A549 (cell line): ENCODE data around the gene CHN1. TPM values are rescaled to one million over a fixed set of nuclear protein-coding genes. Genes with fewer than 3 reads are reported as not detected.

Source experiments
- ATAC-seq, 2 experiments: fragments of 200-7000 bp in 1 of 2; fragments of >200 bp in 1 of 2; cut with Nextera tagmentation in 1 of 2; cut with Tn5 transposase in 1 of 2; 3 replicates each; pipeline versions ENCODE4 v1.8.0 to v1.9.1; 2018 to 2020; ENCODE audit warnings: mild to moderate bottlenecking in 1 of 2, moderate library complexity in 1 of 2
- CTCF ChIA-PET: fragments of 300-600 bp; sonication (Branson Sonifier 250); formaldehyde crosslinking; extraction: SDS; loops from one replicate; lab custom pipeline; 2021; ENCODE audit warnings: antibody characterized with exemption, inconsistent platforms; lab: Yijun Ruan, JAX
- POLR2A ChIA-PET: fragments of 350-600 bp; formaldehyde crosslinking; extraction: SDS; loops from one replicate; lab custom pipeline; 2021; ENCODE audit warnings: antibody characterized with exemption, inconsistent platforms; lab: Yijun Ruan, JAX
- DNase-seq, 2 experiments: peaks; one replicate each; pipeline versions ENCODE4 v3.0.0 to v3.0.0-alpha.2; 2011 to 2016; ENCODE audit warnings: low read depth in 1 of 2, low spot score in 1 of 2
- FAIRE-seq: peaks from 2 replicates; lab custom pipeline; 2011; peaks lifted over from hg19 to GRCh38; lab: Jason Lieb, UNC
- H3K27ac ChIP-seq, 2 experiments: fragments of >200 bp; sonication (Bioruptor Twin); formaldehyde crosslinking; 3 replicates each; pipeline ENCODE4 v1.5.1; 2016 to 2017
- H3K4me1 ChIP-seq: fragments of >200 bp; sonication (Bioruptor Twin); formaldehyde crosslinking; 3 replicates; pipeline ENCODE4 v1.6.1; 2016
- H3K4me2 ChIP-seq: fragments of >200 bp; sonication (Bioruptor Twin); formaldehyde crosslinking; 3 replicates; pipeline ENCODE4 v1.6.1; 2016
- H3K4me3 ChIP-seq: fragments of >200 bp; sonication (Bioruptor Twin); formaldehyde crosslinking; 3 replicates; pipeline ENCODE4 v1.5.1; 2016
- H3K9me3 ChIP-seq: fragments of >200 bp; sonication (Bioruptor Twin); formaldehyde crosslinking; 3 replicates; pipeline ENCODE4 v1.6.1; 2016
- CBX2 ChIP-seq: fragments of 200-600 bp; sonication (generic); IDR thresholded peaks from 2 replicates; pipeline ENCODE4 v1.6.1; 2016; ENCODE audit warnings: low read depth, mild to moderate bottlenecking, borderline replicate concordance
- CHD2 ChIP-seq: fragments of 150-350 bp; IDR thresholded peaks from 2 replicates; pipeline ENCODE4 v1.6.1; 2014; ENCODE audit warnings: low read length; ENCODE audit not compliant: partially characterized antibody
- CTCF ChIP-seq: fragments of >200 bp; sonication (Bioruptor Twin); formaldehyde crosslinking; IDR thresholded peaks from 3 replicates; pipeline ENCODE4 v1.5.1; 2016
- EHF ChIP-seq: fragments of 250-450 bp; sonication (Bioruptor Pico); IDR thresholded peaks from 2 replicates; pipeline ENCODE4 v1.5.0; 2020; ENCODE audit warnings: mild to moderate bottlenecking
- FOSB ChIP-seq: fragments of 250-450 bp; sonication (Bioruptor Pico); IDR thresholded peaks from 2 replicates; pipeline ENCODE4 v1.5.0; 2020; ENCODE audit warnings: mild to moderate bottlenecking, moderate library complexity
- FOSL2 ChIP-seq, 2 experiments: fragments of 450-650 bp in 1 of 2; fragments of >200 bp in 1 of 2; sonication (Bioruptor Twin) in 1 of 2; formaldehyde crosslinking; IDR thresholded peaks; 2 replicates each; pipeline versions ENCODE4 v1.5.0 to v1.6.1; 2016 to 2020; ENCODE audit warnings: mild to moderate bottlenecking in 1 of 2, moderate library complexity in 1 of 2
- GATA3 ChIP-seq: IDR thresholded peaks from 2 replicates; pipeline ENCODE4 v1.6.1; 2012; ENCODE audit warnings: borderline replicate concordance
- HDAC2 ChIP-seq: fragments of 200-600 bp; sonication (generic); IDR thresholded peaks from 2 replicates; pipeline ENCODE4 v1.6.1; 2016
- JUNB ChIP-seq: fragments of >200 bp; sonication (Bioruptor Twin); formaldehyde crosslinking; IDR thresholded peaks from 2 replicates; pipeline ENCODE4 v1.6.1; 2016
- MAFK ChIP-seq: fragments of 450-650 bp; IDR thresholded peaks from 2 replicates; pipeline ENCODE4 v1.6.1; 2014; ENCODE audit not compliant: partially characterized antibody
- PHF8 ChIP-seq: fragments of 200-600 bp; sonication (generic); IDR thresholded peaks from 2 replicates; pipeline ENCODE4 v1.6.1; 2016; ENCODE audit warnings: low read depth, mild to moderate bottlenecking, antibody characterized with exemption, moderate library complexity, borderline replicate concordance
- RAD21 ChIP-seq, 2 experiments: fragments of >200 bp in 1 of 2; sonication (Bioruptor Twin) in 1 of 2; formaldehyde crosslinking in 1 of 2; IDR thresholded peaks in 1 of 2; conservative IDR thresholded peaks in 1 of 2; 2 replicates in 1 of 2; 3 replicates in 1 of 2; pipeline ENCODE4 v1.6.1; 2012 to 2018; ENCODE audit warnings: inconsistent platforms in 1 of 2
- SMC3 ChIP-seq: fragments of >200 bp; sonication (Bioruptor Twin); formaldehyde crosslinking; IDR thresholded peaks from 3 replicates; pipeline ENCODE4 v1.6.1; 2018; ENCODE audit warnings: inconsistent platforms
- TP53 ChIP-seq: fragments of 250-450 bp; sonication (Bioruptor Pico); IDR thresholded peaks from 2 replicates; pipeline ENCODE4 v1.5.0; 2021; ENCODE audit warnings: mild to moderate bottlenecking, moderate library complexity
- ZC3H11A ChIP-seq: fragments of 450-650 bp; IDR thresholded peaks from 2 replicates; pipeline ENCODE4 v1.6.1; 2014; ENCODE audit warnings: antibody characterized with exemption, mild to moderate bottlenecking
- WGBS: methylation state at CpG from one replicate; pipeline ENCODE4 v1.1.6; 2017; ENCODE audit errors: missing lambda C conversion rate; 5-methylcytosine and 5-hydroxymethylcytosine counted together
- polyA plus RNA-seq, 4 experiments: library from polyadenylated mRNA; depleted of rRNA in 3 of 4; stranded (reverse); fragments of >200 nt; fragmentation: RNase III in 1 of 4; extraction: RNeasy Plus Mini Kit Qiagen cat#74134 plus additional on column Dnase treatment in 1 of 4; gene quantifications; 2 replicates in 3 of 4; 3 replicates in 1 of 4; pipeline ENCODE4 v1.2.3, GENCODE V29; 2011 to 2017
- TF ChIP-seq, protein P1 (sequence below): IDR thresholded peaks from 2 replicates; pipeline ENCODE4 v1.6.1; 2012
- TF ChIP-seq, protein P2 (sequence below): IDR thresholded peaks from 2 replicates; pipeline ENCODE4 v1.6.1; 2012; ENCODE audit warnings: low read depth, borderline replicate concordance

CHN1 gene
- polyA plus RNA-seq, 2 of the 4 experiments (the other 2 are of a cell fraction), result 20.9 to 46.6 TPM

DNA sequence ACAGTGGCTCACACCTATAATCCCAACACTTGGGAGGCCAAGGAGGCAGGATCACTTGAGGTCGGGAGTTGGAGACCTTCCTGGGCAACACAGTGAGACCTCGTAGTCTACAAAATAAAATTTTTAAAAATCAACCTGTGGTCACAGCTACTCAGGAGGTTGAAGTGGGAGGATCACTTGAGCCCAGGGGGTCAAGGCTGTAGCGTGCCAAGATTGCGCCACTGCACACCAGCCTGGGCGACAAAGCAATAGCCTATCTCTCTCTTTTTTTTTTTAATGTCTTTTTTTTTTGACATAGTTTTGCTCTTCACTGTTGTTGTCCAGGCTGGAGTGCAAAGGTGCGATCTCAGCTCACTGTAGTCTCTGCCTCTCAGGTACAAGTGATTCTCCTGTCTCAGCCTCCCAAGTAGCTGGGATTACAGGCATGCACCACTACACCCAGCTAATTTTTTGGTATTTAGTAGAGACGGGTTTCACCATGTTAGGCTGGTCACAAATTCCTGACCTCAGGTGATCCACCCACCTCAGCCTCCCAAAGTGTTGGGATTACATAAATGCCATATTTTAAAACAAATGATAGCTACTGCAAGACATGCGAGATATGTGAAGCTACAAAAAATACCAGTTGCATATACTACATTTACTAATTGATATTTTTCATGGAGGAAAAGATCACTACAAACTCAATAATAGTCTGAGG is 55.0 kb downstream of the CHN1 start (continued):
- TF ChIP-seq FOSL2 (IDR thresholded peaks at IDR 0.05) (no peak), FOSL2 (CRISPR knock-in tag; IDR thresholded peaks at IDR 0.05) (no peak)

- TF ChIP-seq JUNB (no peak), SMC3 (no peak), PHF8 (no peak), EHF (no peak), RAD21 (conservative IDR thresholded peaks at IDR 0.05 in 1 of 2, IDR thresholded peaks at IDR 0.05 in 1 of 2) (no peak), TP53 (CRISPR knock-in tag) (no peak), MAFK (no peak), HDAC2 (no peak), GATA3 (no peak), CHD2 (no peak), ZC3H11A (no peak), CTCF (no peak), CBX2 (no peak)
- TF ChIP-seq, protein P1, sequence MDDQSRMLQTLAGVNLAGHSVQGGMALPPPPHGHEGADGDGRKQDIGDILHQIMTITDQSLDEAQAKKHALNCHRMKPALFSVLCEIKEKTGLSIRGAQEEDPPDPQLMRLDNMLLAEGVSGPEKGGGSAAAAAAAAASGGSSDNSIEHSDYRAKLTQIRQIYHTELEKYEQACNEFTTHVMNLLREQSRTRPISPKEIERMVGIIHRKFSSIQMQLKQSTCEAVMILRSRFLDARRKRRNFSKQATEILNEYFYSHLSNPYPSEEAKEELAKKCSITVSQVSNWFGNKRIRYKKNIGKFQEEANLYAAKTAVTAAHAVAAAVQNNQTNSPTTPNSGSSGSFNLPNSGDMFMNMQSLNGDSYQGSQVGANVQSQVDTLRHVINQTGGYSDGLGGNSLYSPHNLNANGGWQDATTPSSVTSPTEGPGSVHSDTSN, result no peak
- TF ChIP-seq, protein P2, sequence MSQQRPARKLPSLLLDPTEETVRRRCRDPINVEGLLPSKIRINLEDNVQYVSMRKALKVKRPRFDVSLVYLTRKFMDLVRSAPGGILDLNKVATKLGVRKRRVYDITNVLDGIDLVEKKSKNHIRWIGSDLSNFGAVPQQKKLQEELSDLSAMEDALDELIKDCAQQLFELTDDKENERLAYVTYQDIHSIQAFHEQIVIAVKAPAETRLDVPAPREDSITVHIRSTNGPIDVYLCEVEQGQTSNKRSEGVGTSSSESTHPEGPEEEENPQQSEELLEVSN, result no peak
- no peaks in the 10 kb centered on the region for H3K9me3 ChIP-seq
- WGBS, result 78% methylated on average over 3 of the region's 3 CpGs
- no peak overlapping the region for H3K4me2 ChIP-seq
- H3K4me3 ChIP-seq, result no peak overlapping the region
- POLR2A ChIA-PET, result no interaction called here
- ATAC-seq, result no peak
- DNase-seq, result no peak
- no peaks in the 10 kb centered on the region for H3K4me1 ChIP-seq
- no peak overlapping the region for H3K27ac ChIP-seq
- CTCF ChIA-PET, result no interaction called here
- no peak for FAIRE-seq
These were observed 59.5 kb downstream of the CHN1 start for GRCh38 chr2:174945601-174946260.

DNA sequence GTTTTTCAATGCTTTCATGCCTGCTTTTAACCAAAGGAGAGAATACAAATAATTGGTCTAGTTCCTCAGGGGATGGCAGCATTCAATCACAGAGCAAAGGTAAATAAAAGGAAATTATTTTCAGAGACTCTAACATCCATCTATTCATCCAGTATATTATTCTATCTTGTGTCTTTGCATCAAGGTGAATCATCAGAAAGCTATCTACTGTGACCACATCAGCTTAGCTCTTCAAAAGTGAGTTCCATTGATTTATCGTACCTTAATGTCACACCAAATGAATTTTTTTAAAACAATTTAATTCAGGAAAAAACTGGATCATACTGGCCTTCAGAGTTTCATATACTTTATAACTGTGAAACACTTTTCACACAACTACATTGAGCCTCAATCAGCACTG is 66.1 kb downstream of the CHN1 start:
- Histone ChIP-seq H3K4me2 (peak overlapping the region; percentile 75), H3K27ac (peak overlapping the region; percentile 6 to 44; a peak in 2 of 6 replicates), H3K4me1 (peaks cover 17% of the 10 kb centered on the region), H3K4me3 (no peak overlapping the region), H3K9me3 (peaks cover 6% of the 10 kb centered on the region; the same call in 1 of the 3 replicates)
- no peak for TF ChIP-seq FOSL2 (IDR thresholded peaks at IDR 0.05)
- peak; percentile 58 for TF ChIP-seq FOSL2 (CRISPR knock-in tag; IDR thresholded peaks at IDR 0.05)
- no peak for TF ChIP-seq FOSB (CRISPR knock-in tag)
- ATAC-seq (peak; percentile 54 to 69; a peak in 2 of 6 replicates), DNase-seq (peak; percentile 9 to 22), FAIRE-seq (peak; percentile 7)
- POLR2A ChIA-PET, result no interaction called here
- WGBS, result 7% methylated on average over 1 of the region's 1 CpG
- CTCF ChIA-PET, result no interaction called here
